K562 (cell line): ENCODE measurements around the gene LRRC75A. TPM values are rescaled to one million over a fixed set of nuclear protein-coding genes. Genes with fewer than 3 reads are reported as not detected.

ENCODE experiments used
- ATAC-seq: fragments of 200-7000 bp; cut with Tn5 transposase; 3 replicates; pipeline ENCODE4 v1.9.1; 2020; ENCODE audit warnings: moderate library complexity
- BruUV-seq: library from RNA; stranded (reverse); fragments of 400-500 nt; replicated peaks from 2 replicates; lab custom pipeline; 2021; lab: Mats Ljungman, UMichigan
- CTCF ChIA-PET: fragments of 300-600 bp; formaldehyde crosslinking; extraction: SDS; loops from one replicate; lab custom pipeline; 2021; ENCODE audit warnings: low intra/inter-chr PET ratio; lab: Yijun Ruan, JAX
- POLR2A ChIA-PET: fragments of 300-600, 350-650 bp; sonication (Branson Sonifier 250); formaldehyde crosslinking; extraction: SDS; loops from one replicate; lab custom pipeline; 2021; ENCODE audit warnings: antibody characterized with exemption, inconsistent platforms; lab: Yijun Ruan, JAX
- DNase-seq, 4 experiments: peaks; one replicate each; pipeline versions ENCODE4 v3.0.0 to v3.0.0-alpha.2; 2011 to 2018; ENCODE audit warnings: low spot score in 3 of 4, mixed read lengths in 3 of 4; ENCODE audit errors: extremely low read depth in 1 of 4
- FAIRE-seq: peaks from 2 replicates; lab custom pipeline; 2011; peaks lifted over from hg19 to GRCh38; lab: Jason Lieb, UNC
- H2AFZ ChIP-seq: 2 replicates; pipeline ENCODE4 v1.6.0; 2011; ENCODE audit warnings: low read depth, low read length, control low read depth, inconsistent platforms
- H3K27ac ChIP-seq: fragments of 200-600 bp; 3 replicates; pipeline ENCODE4 v1.8.0; 2011; ENCODE audit warnings: low read depth, mild to moderate bottlenecking, control low read depth, inconsistent platforms, low read length, moderate library complexity, mixed read lengths; ENCODE audit errors: extremely low read depth
- H3K27me3 ChIP-seq, 2 experiments: fragments of 300-600 bp in 1 of 2; 2 replicates in 1 of 2; 3 replicates in 1 of 2; pipeline versions ENCODE4 v1.6.0 to v1.8.0; 2011; ENCODE audit warnings: inconsistent platforms in 2 of 2, low read length in 2 of 2, mild to moderate bottlenecking in 1 of 2, mixed read lengths in 1 of 2, moderate library complexity in 1 of 2; ENCODE audit not compliant: control insufficient read depth in 2 of 2, insufficient read depth in 2 of 2
- H3K36me3 ChIP-seq: fragments of 300-600 bp; 3 replicates; pipeline ENCODE4 v1.8.0; 2011; ENCODE audit warnings: mild to moderate bottlenecking, low read length, inconsistent platforms; ENCODE audit not compliant: control insufficient read depth, insufficient read depth
- H3K4me1 ChIP-seq, 2 experiments: fragments of 200-600 bp in 1 of 2; replicated peaks in 1 of 2; 2 replicates in 1 of 2; 3 replicates in 1 of 2; pipeline versions ENCODE4 v1.5.1 to v1.8.0; 2011; ENCODE audit warnings: inconsistent platforms in 2 of 2, low read length in 2 of 2, mild to moderate bottlenecking in 1 of 2, mixed read lengths in 1 of 2, moderate library complexity in 1 of 2; ENCODE audit not compliant: control insufficient read depth in 2 of 2, insufficient read depth in 2 of 2
- H3K4me2 ChIP-seq: 2 replicates; pipeline ENCODE4 v1.6.1; 2011; ENCODE audit warnings: low read length, control low read depth, inconsistent platforms, mixed read lengths; ENCODE audit not compliant: insufficient read depth
- H3K4me3 ChIP-seq: fragments of 200-600 bp; sonication (generic), shearing (Covaris generic); 2 replicates; pipeline ENCODE4 v1.5.1; 2016; ENCODE audit warnings: control low read depth, inconsistent platforms
- H3K79me2 ChIP-seq: fragments of 200-600 bp; 3 replicates; pipeline ENCODE4 v1.8.0; 2011; ENCODE audit warnings: low read length, inconsistent platforms; ENCODE audit not compliant: control insufficient read depth, insufficient read depth
- H3K9ac ChIP-seq, 2 experiments: 2 replicates each; pipeline versions ENCODE4 v1.6.0 to v1.6.1; 2011; ENCODE audit warnings: low read depth in 2 of 2, low read length in 2 of 2, control low read depth in 1 of 2, inconsistent platforms in 1 of 2, mild to moderate bottlenecking in 1 of 2, mixed read lengths in 1 of 2; ENCODE audit not compliant: insufficient read depth in 1 of 2
- H3K9me1 ChIP-seq: one replicate; pipeline ENCODE4 v1.6.0; 2011; ENCODE audit warnings: inconsistent platforms, mild to moderate bottlenecking, low read length, moderate library complexity; ENCODE audit not compliant: control insufficient read depth, insufficient read depth
- H3K9me3 ChIP-seq: replicated peaks from 2 replicates; pipeline ENCODE4 v1.5.1; 2011; ENCODE audit warnings: low read depth, low read length, inconsistent platforms; ENCODE audit not compliant: control insufficient read depth, insufficient read depth
- H4K20me1 ChIP-seq: replicated peaks from 2 replicates; pipeline ENCODE4 v1.6.1; 2011; ENCODE audit warnings: low read length, inconsistent platforms, mixed read lengths; ENCODE audit not compliant: control insufficient read depth, insufficient read depth
- CTBP1 ChIP-seq: fragments of 450-650 bp; IDR thresholded peaks from 2 replicates; pipeline ENCODE4 v1.6.1; 2016; ENCODE audit warnings: borderline replicate concordance
- RHOXF2B ChIP-seq: fragments of 250-450 bp; sonication (Bioruptor Pico); conservative IDR thresholded peaks from 2 replicates; pipeline ENCODE4 v1.5.1; 2021
- ZBTB34 ChIP-seq: fragments of 250-450 bp; sonication (Bioruptor Pico); IDR thresholded peaks from 2 replicates; pipeline ENCODE4 v1.8.0; 2021; ENCODE audit warnings: mild to moderate bottlenecking, moderate library complexity
- ZNF140 ChIP-seq: fragments of 250-450 bp; sonication (Bioruptor Pico); IDR thresholded peaks from 2 replicates; pipeline ENCODE4 v1.8.0; 2021; ENCODE audit warnings: moderate library complexity, mild to moderate bottlenecking, inconsistent platforms
- ZNF175 ChIP-seq: fragments of 200-800 bp; sonication (Bioruptor generic); IDR thresholded peaks from 2 replicates; pipeline ENCODE4 v1.6.1; 2016; ENCODE audit warnings: low read depth, mild to moderate bottlenecking, missing genetic modification characterization, missing compliant biosample characterization
- WGBS: fragments of 100-300 bp; shearing (Covaris generic); methylation state at CpG from one replicate; pipeline ENCODE4 v1.1.6; 2016; ENCODE audit warnings: low coverage, mixed read lengths; ENCODE audit not compliant: insufficient coverage; ENCODE audit errors: missing lambda C conversion rate; 5-methylcytosine and 5-hydroxymethylcytosine counted together
- in situ Hi-C: fragments of 300-500 bp; cut with MboI; formaldehyde crosslinking; loops from 4 replicates; pipeline ENCODE4 v1.15.0; 2018; ENCODE audit warnings: inconsistent platforms, mixed read lengths
- intact Hi-C: fragments of 100-400 bp; cut with micrococcal nuclease; formaldehyde crosslinking; loops from 2 replicates; pipeline ENCODE4 v1.14.2; 2022
- polyA plus RNA-seq, 8 experiments: library from polyadenylated mRNA; depleted of rRNA in 4 of 8; stranded (reverse) in 5 of 8; unstranded in 3 of 8; fragments of >200 nt; fragmentation: Nextera tagmentation in 2 of 8; fragmentation: Illumina TruSeq in 1 of 8; extraction: Ambion mirVana in 2 of 8; extraction: Trizol in 1 of 8; gene quantifications; 2 replicates each; pipeline versions ENCODE4 v1.2.1 to v1.2.3, GENCODE V29; 2011 to 2014; ENCODE audit warnings: inconsistent platforms in 1 of 8, missing spikeins in 1 of 8
- total RNA-seq, 7 experiments: library from RNA; depleted of rRNA in 6 of 7; stranded (reverse); fragments of >200 nt in 6 of 7; fragmentation: Illumina TruSeq in 2 of 7; extraction: Trizol in 2 of 7; gene quantifications; 2 replicates each; pipeline versions ENCODE4 v1.2.1 to v1.2.3, GENCODE V29; 2011 to 2021; ENCODE audit warnings: low replicate concordance in 1 of 7
- TF ChIP-seq, protein P1 (sequence below): fragments of 250-450 bp; sonication (Bioruptor Pico); IDR thresholded peaks from 2 replicates; pipeline ENCODE4 v1.5.0; 2021

LRRC75A gene
- total and polyA plus RNA-seq, 9 of the 15 experiments (the other 6 are each of a cell fraction or from before 2014, with no cell fraction given) = 0.04 to 0.34 (median 0.08) TPM; not detected in 5

DNA sequence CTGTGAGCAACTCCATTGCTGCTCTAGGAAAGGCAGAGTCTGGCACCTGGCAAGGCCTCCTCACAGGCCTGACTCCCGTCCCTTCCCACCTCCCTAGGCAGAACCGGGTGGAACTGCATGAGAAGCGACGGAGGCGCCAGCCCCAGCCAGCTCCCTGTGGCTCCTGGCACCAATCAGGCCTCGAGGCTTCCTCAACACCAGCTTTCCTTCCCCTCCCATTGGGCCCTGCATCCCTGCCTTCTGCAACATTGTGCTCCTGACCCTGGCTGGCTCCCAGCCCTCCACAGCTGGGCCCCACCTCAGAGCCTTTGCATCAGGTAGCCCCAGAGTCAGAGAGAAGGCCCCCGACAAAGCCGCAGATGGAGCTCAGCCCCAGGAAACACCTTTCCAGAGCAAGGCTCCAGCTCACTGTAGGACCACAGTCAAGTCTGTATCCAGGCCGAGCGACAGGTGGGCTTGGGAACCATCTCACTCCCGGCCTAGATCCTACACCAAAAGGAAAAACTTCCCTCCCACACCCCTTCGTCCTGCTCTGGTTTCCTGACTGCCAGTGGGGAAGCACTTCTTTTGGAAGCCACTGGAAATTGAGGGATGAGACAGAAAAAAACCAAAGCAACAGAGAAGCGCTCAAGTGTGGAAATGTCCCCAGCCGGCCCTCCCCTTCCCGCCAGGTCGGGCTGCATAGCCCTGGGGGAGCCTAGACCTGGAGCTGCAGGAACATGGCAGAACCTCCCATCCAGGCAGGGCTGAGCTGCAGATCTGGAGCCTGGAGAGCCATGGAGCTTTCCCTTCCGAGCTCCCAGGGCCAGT is 31.0 kb downstream of the LRRC75A start:
- no peak overlapping the region for H3K4me2 ChIP-seq
- CTCF ChIA-PET = no interaction called here
- peaks cover 9% of the 10 kb centered on the region; the same call in 1 of the 2 replicates for H4K20me1 ChIP-seq
- peaks cover 13% of the 10 kb centered on the region; the same call in 2 of the 3 replicates for H3K36me3 ChIP-seq
- WGBS = 78% methylated on average over 12 of the region's 17 CpGs
- no peaks in the 10 kb centered on the region for H3K9me3 ChIP-seq
- ATAC-seq (no peak), FAIRE-seq (no peak), DNase-seq (no peak)
- intact Hi-C loops = no loop called here
- H3K27me3 ChIP-seq = no peaks in the 10 kb centered on the region
- POLR2A ChIA-PET = interaction anchor here (0.8 to 1.5 kb wide), 2 partner anchors 9 to 20 kb away, joined by 3 to 4 read pairs; no protein-coding TSS in a partner anchor
- TF ChIP-seq, protein P1, sequence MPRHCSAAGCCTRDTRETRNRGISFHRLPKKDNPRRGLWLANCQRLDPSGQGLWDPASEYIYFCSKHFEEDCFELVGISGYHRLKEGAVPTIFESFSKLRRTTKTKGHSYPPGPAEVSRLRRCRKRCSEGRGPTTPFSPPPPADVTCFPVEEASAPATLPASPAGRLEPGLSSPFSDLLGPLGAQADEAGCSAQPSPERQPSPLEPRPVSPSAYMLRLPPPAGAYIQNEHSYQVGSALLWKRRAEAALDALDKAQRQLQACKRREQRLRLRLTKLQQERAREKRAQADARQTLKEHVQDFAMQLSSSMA = no peak
- TF ChIP-seq ZNF140 (CRISPR knock-in tag) = no peak
- TF ChIP-seq CTBP1 = no peak
- no peak for TF ChIP-seq ZBTB34
- TF ChIP-seq ZNF175 = no peak
- TF ChIP-seq RHOXF2B (CRISPR knock-in tag) = no peak
- H3K9me1 ChIP-seq = no peaks in the 10 kb centered on the region
- no peak overlapping the region for H2AFZ ChIP-seq
- BruUV-seq = no TSS peak
- peaks cover 0 to 5% of the 10 kb centered on the region in 2 experiments; a peak in 2 of 5 replicates for H3K4me1 ChIP-seq
- no peak overlapping the region for H3K27ac ChIP-seq
- H3K9ac ChIP-seq = no peak overlapping the region; a peak in 1 of 4 replicates
- no peak overlapping the region for H3K4me3 ChIP-seq
- in situ Hi-C loops = no loop called here
- H3K79me2 ChIP-seq = no peaks in the 10 kb centered on the region
